ENCODE results near the gene HSPG2. TPM values are rescaled to one million over a fixed set of nuclear protein-coding genes. Genes with fewer than 3 reads are reported as not detected.

The HSPG2 gene
- total and polyA plus RNA-seq, 2 of the 13 experiments (the other 11 are each of a cell fraction or from before 2014, with no cell fraction given): 9.1 to 13.1 TPM

DNA sequence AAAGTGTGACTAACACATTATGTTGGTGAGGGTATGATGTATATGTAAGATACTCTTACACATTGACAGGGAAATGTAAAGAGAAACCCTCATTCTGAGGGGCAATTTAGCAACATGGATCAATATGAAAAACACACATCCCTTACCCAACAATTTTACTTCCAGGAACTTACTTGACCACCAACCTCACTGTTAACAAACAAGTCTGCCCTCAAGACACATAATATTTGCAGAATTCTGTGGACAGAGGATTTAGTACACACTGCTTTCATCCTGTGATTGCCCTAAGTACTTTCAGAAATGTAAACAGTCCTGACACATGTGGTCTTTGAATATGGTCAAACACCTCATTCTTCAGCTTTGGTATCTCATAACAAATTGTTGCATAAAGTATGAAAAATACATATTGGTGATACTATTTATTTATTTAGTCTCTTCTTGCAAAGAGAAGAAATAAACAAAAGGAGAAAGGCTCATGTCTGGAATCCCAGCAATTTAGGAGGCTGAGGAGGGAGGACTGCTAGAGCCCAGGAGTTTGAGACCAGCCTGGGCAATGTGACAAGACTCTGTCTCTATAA is 161.0 kb downstream of the HSPG2 start (continued):
- TF ChIP-seq REST (IDR thresholded peaks at IDR 0.05; ENCODE audit: borderline replicate concordance in 1 of 2, low read depth in 1 of 2, low read length in 2 of 2) (peak in 1 of 2 experiments; percentile 76; a peak in 1 of 4 replicates), SKI (IDR thresholded peaks at IDR 0.05; ENCODE audit: partially characterized antibody) (peak; percentile 96), PATZ1 (CRISPR knock-in tag; IDR thresholded peaks at IDR 0.05) (peak; percentile 43; the same call in 1 of the 2 replicates), SIX1 (CRISPR knock-in tag; IDR thresholded peaks at IDR 0.05; ENCODE audit: borderline replicate concordance) (peak; percentile 87; the same call in 1 of the 2 replicates), ZNF335 (CRISPR knock-in tag; IDR thresholded peaks at IDR 0.05) (peak; percentile 59; the same call in 1 of the 2 replicates), U2AF1 (optimal IDR thresholded peaks at IDR 0.05; ENCODE audit: low read depth, low read length) (no peak), ZNF709 (CRISPR knock-in tag; IDR thresholded peaks at IDR 0.05) (no peak), ONECUT2 (CRISPR knock-in tag; IDR thresholded peaks at IDR 0.05) (peak; percentile 92), ZNF501 (CRISPR knock-in tag; IDR thresholded peaks at IDR 0.05) (no peak), BRCA1 (CRISPR knock-in tag; IDR thresholded peaks at IDR 0.05) (no peak), ZFP36L1 (CRISPR knock-in tag; IDR thresholded peaks at IDR 0.05) (0 out of 2 replicates have a peak, but pooled peaks have one; percentile 30), TBX3 (IDR thresholded peaks at IDR 0.05; ENCODE audit: borderline replicate concordance) (peak; percentile 98), ZNF550 (CRISPR knock-in tag; IDR thresholded peaks at IDR 0.05; ENCODE audit: borderline replicate concordance) (no peak), MED13 (CRISPR knock-in tag; IDR thresholded peaks at IDR 0.05) (no peak), TCF12 (IDR thresholded peaks at IDR 0.05) (no peak), TCF12 (CRISPR knock-in tag; IDR thresholded peaks at IDR 0.05) (0 out of 2 replicates have a peak, but pooled peaks have one; percentile 19), BCL6 (CRISPR knock-in tag; IDR thresholded peaks at IDR 0.05) (peak; percentile 100), GATA4 (IDR thresholded peaks at IDR 0.05; ENCODE audit: borderline replicate concordance, low read depth) (peak; percentile 60; the same call in 1 of the 2 replicates)
- TF ChIP-seq, protein P1, sequence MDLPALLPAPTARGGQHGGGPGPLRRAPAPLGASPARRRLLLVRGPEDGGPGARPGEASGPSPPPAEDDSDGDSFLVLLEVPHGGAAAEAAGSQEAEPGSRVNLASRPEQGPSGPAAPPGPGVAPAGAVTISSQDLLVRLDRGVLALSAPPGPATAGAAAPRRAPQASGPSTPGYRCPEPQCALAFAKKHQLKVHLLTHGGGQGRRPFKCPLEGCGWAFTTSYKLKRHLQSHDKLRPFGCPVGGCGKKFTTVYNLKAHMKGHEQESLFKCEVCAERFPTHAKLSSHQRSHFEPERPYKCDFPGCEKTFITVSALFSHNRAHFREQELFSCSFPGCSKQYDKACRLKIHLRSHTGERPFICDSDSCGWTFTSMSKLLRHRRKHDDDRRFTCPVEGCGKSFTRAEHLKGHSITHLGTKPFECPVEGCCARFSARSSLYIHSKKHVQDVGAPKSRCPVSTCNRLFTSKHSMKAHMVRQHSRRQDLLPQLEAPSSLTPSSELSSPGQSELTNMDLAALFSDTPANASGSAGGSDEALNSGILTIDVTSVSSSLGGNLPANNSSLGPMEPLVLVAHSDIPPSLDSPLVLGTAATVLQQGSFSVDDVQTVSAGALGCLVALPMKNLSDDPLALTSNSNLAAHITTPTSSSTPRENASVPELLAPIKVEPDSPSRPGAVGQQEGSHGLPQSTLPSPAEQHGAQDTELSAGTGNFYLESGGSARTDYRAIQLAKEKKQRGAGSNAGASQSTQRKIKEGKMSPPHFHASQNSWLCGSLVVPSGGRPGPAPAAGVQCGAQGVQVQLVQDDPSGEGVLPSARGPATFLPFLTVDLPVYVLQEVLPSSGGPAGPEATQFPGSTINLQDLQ (CRISPR knock-in tag; IDR thresholded peaks at IDR 0.05): no peak
- TF ChIP-seq, protein P2, sequence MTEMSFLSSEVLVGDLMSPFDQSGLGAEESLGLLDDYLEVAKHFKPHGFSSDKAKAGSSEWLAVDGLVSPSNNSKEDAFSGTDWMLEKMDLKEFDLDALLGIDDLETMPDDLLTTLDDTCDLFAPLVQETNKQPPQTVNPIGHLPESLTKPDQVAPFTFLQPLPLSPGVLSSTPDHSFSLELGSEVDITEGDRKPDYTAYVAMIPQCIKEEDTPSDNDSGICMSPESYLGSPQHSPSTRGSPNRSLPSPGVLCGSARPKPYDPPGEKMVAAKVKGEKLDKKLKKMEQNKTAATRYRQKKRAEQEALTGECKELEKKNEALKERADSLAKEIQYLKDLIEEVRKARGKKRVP (CRISPR knock-in tag; IDR thresholded peaks at IDR 0.05): peak in 1 of 2 experiments; percentile 83; a peak in 1 of 4 replicates
